GM12878 (cell line): ENCODE results near the gene BCAS3. TPM values are rescaled to one million over a fixed set of nuclear protein-coding genes. Genes with fewer than 3 reads are reported as not detected.

Experiments
- ATAC-seq: fragments of 200-7000 bp; cut with Tn5 transposase; 3 replicates; pipeline ENCODE4 v1.9.1; 2020; ENCODE audit warnings: mild to moderate bottlenecking, moderate library complexity
- BruUV-seq: library from RNA; stranded (reverse); fragments of 400-500 nt; replicated peaks from 2 replicates; lab custom pipeline; 2021; lab: Mats Ljungman, UMichigan
- CTCF ChIA-PET: fragments of 300-600 bp; sonication (Branson Sonifier 250); formaldehyde crosslinking; extraction: SDS; loops from one replicate; lab custom pipeline; 2021; ENCODE audit warnings: inconsistent platforms; lab: Yijun Ruan, JAX
- POLR2A ChIA-PET: fragments of 350-600 bp; formaldehyde crosslinking; extraction: SDS; loops from one replicate; lab custom pipeline; 2021; ENCODE audit warnings: inconsistent platforms; lab: Charles Lee
- RAD21 ChIA-PET: fragments of 300-600 bp; sonication (Branson Sonifier 250); formaldehyde crosslinking; loops from one replicate; lab custom pipeline; 2023; ENCODE audit warnings: antibody characterized with exemption; ENCODE audit not compliant: unreplicated experiment; lab: Charles Lee
- SMC1A ChIA-PET: fragments of 300-600 bp; sonication (Branson Sonifier 250); formaldehyde crosslinking; loops from one replicate; lab custom pipeline; 2023; ENCODE audit not compliant: unreplicated experiment, uncharacterized antibody; lab: Charles Lee
- DNase-seq: peaks from one replicate; pipeline ENCODE4 v3.0.0-alpha.2; 2011; ENCODE audit warnings: low read depth, low spot score
- FAIRE-seq: peaks from 3 replicates; lab custom pipeline; 2011; peaks lifted over from hg19 to GRCh38; lab: Jason Lieb, UNC
- H2AFZ ChIP-seq: 2 replicates; pipeline ENCODE4 v1.6.0; 2011; ENCODE audit warnings: low read depth, low read length, control low read depth; ENCODE audit not compliant: control insufficient read depth
- H3K27ac ChIP-seq: 2 replicates; pipeline ENCODE4 v1.5.1; 2011; ENCODE audit warnings: control low read depth; ENCODE audit not compliant: control insufficient read depth, insufficient read depth
- H3K27me3 ChIP-seq, 2 experiments: replicated peaks in 1 of 2; 2 replicates each; pipeline versions ENCODE4 v1.6.0 to v1.6.1; 2011; ENCODE audit warnings: low read length in 1 of 2; ENCODE audit not compliant: control insufficient read depth in 2 of 2, insufficient read depth in 2 of 2
- H3K36me3 ChIP-seq, 2 experiments: 2 replicates each; pipeline ENCODE4 v1.5.1; 2011; ENCODE audit warnings: low read length in 1 of 2; ENCODE audit not compliant: control insufficient read depth in 2 of 2, insufficient read depth in 2 of 2
- H3K4me1 ChIP-seq: 2 replicates; pipeline ENCODE4 v1.6.1; 2011; ENCODE audit warnings: mild to moderate bottlenecking, low read length, moderate library complexity, mixed read lengths; ENCODE audit not compliant: control insufficient read depth, insufficient read depth
- H3K4me2 ChIP-seq: 2 replicates; pipeline ENCODE4 v1.6.0; 2011; ENCODE audit warnings: control low read depth; ENCODE audit not compliant: control insufficient read depth, insufficient read depth
- H3K4me3 ChIP-seq: fragments of 200-600 bp; sonication (generic); 2 replicates; pipeline ENCODE4 v1.5.1; 2016
- H3K79me2 ChIP-seq: 2 replicates; pipeline ENCODE4 v1.6.0; 2011; ENCODE audit warnings: low read length; ENCODE audit not compliant: control insufficient read depth, insufficient read depth
- H3K9ac ChIP-seq: 2 replicates; pipeline ENCODE4 v1.8.0; 2011; ENCODE audit warnings: low read length, control low read depth, mixed read lengths; ENCODE audit not compliant: control insufficient read depth, insufficient read depth
- H3K9me3 ChIP-seq: replicated peaks from 3 replicates; pipeline ENCODE4 v1.5.1; 2011; ENCODE audit warnings: mild to moderate bottlenecking, low read length; ENCODE audit not compliant: control insufficient read depth, insufficient read depth
- H4K20me1 ChIP-seq: 2 replicates; pipeline ENCODE4 v1.6.0; 2011; ENCODE audit not compliant: control insufficient read depth, insufficient read depth
- ETV6 ChIP-seq, 2 experiments: fragments of 450-650 bp in 1 of 2; IDR thresholded peaks in 1 of 2; conservative IDR thresholded peaks in 1 of 2; 2 replicates each; pipeline ENCODE4 v1.6.1; 2014; ENCODE audit warnings: antibody characterized with exemption in 1 of 2, borderline replicate concordance in 1 of 2, low read depth in 1 of 2, mild to moderate bottlenecking in 1 of 2, moderate library complexity in 1 of 2
- IKZF1 ChIP-seq: fragments of 450-650 bp; conservative IDR thresholded peaks from 2 replicates; pipeline ENCODE4 v1.6.1; 2017; ENCODE audit warnings: antibody characterized with exemption, mild to moderate bottlenecking
- KDM1A ChIP-seq: fragments of 200-600 bp; sonication (generic); IDR thresholded peaks from 2 replicates; pipeline ENCODE4 v1.6.1; 2016; ENCODE audit warnings: borderline replicate concordance
- MEF2B ChIP-seq: fragments of 450-650 bp; IDR thresholded peaks from 2 replicates; pipeline ENCODE4 v1.6.1; 2018; ENCODE audit warnings: mild to moderate bottlenecking, moderate library complexity; ENCODE audit not compliant: partially characterized antibody, poor library complexity, severe bottlenecking
- MTA2 ChIP-seq: fragments of 450-650 bp; IDR thresholded peaks from 2 replicates; pipeline ENCODE4 v1.6.1; 2016; ENCODE audit warnings: low read depth, mild to moderate bottlenecking, moderate library complexity
- NR2C2 ChIP-seq: IDR thresholded peaks from 2 replicates; pipeline ENCODE4 v1.6.1; 2011; ENCODE audit warnings: borderline replicate concordance, low read depth; ENCODE audit not compliant: control insufficient read depth, insufficient read length
- POU2F2 ChIP-seq: IDR thresholded peaks from 3 replicates; pipeline ENCODE4 v1.6.1; 2011; ENCODE audit warnings: low read depth, mild to moderate bottlenecking, low read length, borderline replicate concordance
- RB1 ChIP-seq: fragments of 450-650 bp; formaldehyde crosslinking; IDR thresholded peaks from 2 replicates; pipeline ENCODE4 v1.6.1; 2017; ENCODE audit warnings: mild to moderate bottlenecking, borderline replicate concordance
- SIN3A ChIP-seq: IDR thresholded peaks from 2 replicates; pipeline ENCODE4 v1.6.1; 2012; ENCODE audit warnings: low read depth, low read length, improper control_type of control experiment
- SREBF2 ChIP-seq: IDR thresholded peaks from 2 replicates; pipeline ENCODE4 v1.6.1; 2012; ENCODE audit warnings: mild to moderate bottlenecking, low read length
- WGBS: methylation state at CpG from one replicate; pipeline ENCODE4 v1.1.6; 2016; ENCODE audit warnings: low lambda C conversion rate; ENCODE audit not compliant: insufficient replicate concordance, insufficient coverage; ENCODE audit errors: missing lambda C conversion rate; 5-methylcytosine and 5-hydroxymethylcytosine counted together
- in situ Hi-C: fragments of 300-500 bp; cut with MboI; formaldehyde crosslinking; loops from 9 replicates; pipeline ENCODE4 v1.14.3; 2018; ENCODE audit warnings: mixed read lengths
- intact Hi-C: fragments of 100-400 bp; cut with micrococcal nuclease; formaldehyde crosslinking; loops from one replicate; pipeline ENCODE4 v1.14.2; 2022; ENCODE audit not compliant: unreplicated experiment
- polyA plus RNA-seq, 11 experiments: library from polyadenylated mRNA; depleted of rRNA in 4 of 11; unstranded in 6 of 11; stranded (reverse) in 5 of 11; fragments of >200 nt; fragmentation: Nextera tagmentation in 4 of 11; fragmentation: Illumina TruSeq in 1 of 11; extraction: Ambion mirVana in 4 of 11; extraction: Trizol in 1 of 11; gene quantifications; 1 replicate in 1 of 11; 2 replicates in 10 of 11; pipeline versions ENCODE4 v1.2.1 to v1.2.3, GENCODE V29; 2011 to 2016; ENCODE audit warnings: inconsistent platforms in 2 of 11, missing spikeins in 2 of 11, low read depth in 1 of 11
- total RNA-seq, 4 experiments: library from RNA; depleted of rRNA in 3 of 4; stranded (reverse); fragments of >200 nt in 3 of 4; fragmentation: Illumina TruSeq in 1 of 4; extraction: Trizol in 1 of 4; gene quantifications; 2 replicates each; pipeline versions ENCODE4 v1.2.1 to v1.2.3, GENCODE V29; 2013 to 2021
- TF ChIP-seq, protein P1 (sequence below): IDR thresholded peaks from 2 replicates; pipeline ENCODE4 v1.6.1; 2011; ENCODE audit warnings: borderline replicate concordance, low read depth, mild to moderate bottlenecking, moderate library complexity, low read length; ENCODE audit not compliant: insufficient read depth, poor library complexity, severe bottlenecking
- TF ChIP-seq, protein P2 (sequence below): fragments of 150-350 bp; IDR thresholded peaks from 2 replicates; pipeline ENCODE4 v1.6.1; 2016; ENCODE audit warnings: low read depth, low read length
- TF ChIP-seq, protein P3 (sequence below): fragments of 450-650 bp; IDR thresholded peaks from 2 replicates; pipeline ENCODE4 v1.6.1; 2016; ENCODE audit warnings: mild to moderate bottlenecking
- TF ChIP-seq, protein P4 (sequence below): IDR thresholded peaks from 2 replicates; pipeline ENCODE4 v1.6.1; 2012; ENCODE audit warnings: low read length, inconsistent platforms
- TF ChIP-seq, protein P5 (sequence below): IDR thresholded peaks from 2 replicates; pipeline ENCODE4 v1.6.1; 2011; ENCODE audit warnings: low read depth, mild to moderate bottlenecking, low read length, moderate library complexity, borderline replicate concordance; ENCODE audit errors: extremely low read depth

BCAS3 gene
- total and polyA plus RNA-seq, 10 of the 15 experiments (the other 5 are each of a cell fraction or from before 2014, with no cell fraction given): 2.1 to 11.0 (median 6.6) TPM

DNA sequence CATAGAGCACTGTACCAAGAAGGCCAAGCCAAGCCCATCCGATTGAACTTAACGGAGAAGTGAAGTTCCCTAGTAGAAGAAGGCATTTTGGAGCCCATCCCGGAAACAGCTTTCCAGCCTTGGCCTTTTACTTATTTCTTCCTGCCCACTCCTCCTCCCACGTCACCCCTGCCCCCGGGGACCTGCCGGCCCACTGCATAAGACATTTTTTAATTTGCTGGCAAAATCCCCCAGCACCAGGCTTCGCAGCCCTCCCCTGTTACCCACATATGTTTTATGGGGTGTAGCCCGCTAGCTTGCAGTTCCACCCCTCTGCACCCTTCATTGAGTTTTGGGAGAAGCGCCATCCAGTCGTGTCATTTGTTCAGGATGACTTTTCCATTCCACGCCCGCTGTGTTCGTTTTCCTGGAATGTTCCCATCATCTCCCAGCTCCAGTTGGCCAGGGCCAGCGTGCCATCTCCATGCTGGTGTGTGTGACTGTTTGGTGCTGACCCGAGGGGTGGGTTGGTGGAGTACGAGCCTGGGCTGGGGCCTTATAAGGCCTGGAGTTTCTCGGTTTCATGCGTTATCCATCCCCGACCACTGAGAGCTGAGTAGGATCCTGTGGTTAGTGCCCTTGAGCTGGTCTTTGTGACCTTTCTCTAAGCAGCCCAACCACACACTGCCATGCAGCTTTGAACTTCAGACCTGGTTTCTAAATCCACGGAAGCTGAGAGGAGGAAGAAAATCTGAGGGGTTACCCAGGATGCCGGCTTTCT lies 702.0 kb downstream of the BCAS3 start:
- RAD21 ChIA-PET: interaction anchor here (0.5 kb wide), 1 partner anchor 456 kb away, joined by 3 read pairs; no protein-coding TSS in a partner anchor
- CTCF ChIA-PET: interaction anchor here (0.9 kb wide), 1 partner anchor 87 kb away, joined by 3 read pairs; no protein-coding TSS in a partner anchor
- SMC1A ChIA-PET: no interaction called here
- no peaks in the 10 kb centered on the region for H3K79me2 ChIP-seq
- no peaks in the 10 kb centered on the region for H4K20me1 ChIP-seq
- DNase-seq (no peak), ATAC-seq (no peak), FAIRE-seq (no peak)
- H3K4me2 ChIP-seq: no peak overlapping the region
- no peaks in the 10 kb centered on the region for H3K4me1 ChIP-seq
- POLR2A ChIA-PET: no interaction called here
- H3K27ac ChIP-seq: no peak overlapping the region
- WGBS: 56% methylated on average over 21 of the region's 21 CpGs
- BruUV-seq: no TSS peak
- no peak overlapping the region for H2AFZ ChIP-seq
- H3K27me3 ChIP-seq: no peaks in the 10 kb centered on the region
- no peaks in the 10 kb centered on the region for H3K36me3 ChIP-seq
- H3K9ac ChIP-seq: no peak overlapping the region
- in situ Hi-C loops: no loop called here
- intact Hi-C loops: no loop called here
- H3K9me3 ChIP-seq: no peaks in the 10 kb centered on the region
- no peak overlapping the region for H3K4me3 ChIP-seq
- TF ChIP-seq, protein P1, sequence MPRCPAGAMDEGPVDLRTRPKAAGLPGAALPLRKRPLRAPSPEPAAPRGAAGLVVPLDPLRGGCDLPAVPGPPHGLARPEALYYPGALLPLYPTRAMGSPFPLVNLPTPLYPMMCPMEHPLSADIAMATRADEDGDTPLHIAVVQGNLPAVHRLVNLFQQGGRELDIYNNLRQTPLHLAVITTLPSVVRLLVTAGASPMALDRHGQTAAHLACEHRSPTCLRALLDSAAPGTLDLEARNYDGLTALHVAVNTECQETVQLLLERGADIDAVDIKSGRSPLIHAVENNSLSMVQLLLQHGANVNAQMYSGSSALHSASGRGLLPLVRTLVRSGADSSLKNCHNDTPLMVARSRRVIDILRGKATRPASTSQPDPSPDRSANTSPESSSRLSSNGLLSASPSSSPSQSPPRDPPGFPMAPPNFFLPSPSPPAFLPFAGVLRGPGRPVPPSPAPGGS: no peak
- TF ChIP-seq MEF2B (no peak), SIN3A (no peak), MTA2 (no peak), SREBF2 (no peak), RB1 (no peak), NR2C2 (no peak), ETV6 (conservative IDR thresholded peaks at IDR 0.05 in 1 of 2, IDR thresholded peaks at IDR 0.05 in 1 of 2; ENCODE audit: borderline replicate concordance in 1 of 2, low read depth in 1 of 2) (no peak), IKZF1 (no peak), KDM1A (no peak), POU2F2 (no peak)
- TF ChIP-seq, protein P2, sequence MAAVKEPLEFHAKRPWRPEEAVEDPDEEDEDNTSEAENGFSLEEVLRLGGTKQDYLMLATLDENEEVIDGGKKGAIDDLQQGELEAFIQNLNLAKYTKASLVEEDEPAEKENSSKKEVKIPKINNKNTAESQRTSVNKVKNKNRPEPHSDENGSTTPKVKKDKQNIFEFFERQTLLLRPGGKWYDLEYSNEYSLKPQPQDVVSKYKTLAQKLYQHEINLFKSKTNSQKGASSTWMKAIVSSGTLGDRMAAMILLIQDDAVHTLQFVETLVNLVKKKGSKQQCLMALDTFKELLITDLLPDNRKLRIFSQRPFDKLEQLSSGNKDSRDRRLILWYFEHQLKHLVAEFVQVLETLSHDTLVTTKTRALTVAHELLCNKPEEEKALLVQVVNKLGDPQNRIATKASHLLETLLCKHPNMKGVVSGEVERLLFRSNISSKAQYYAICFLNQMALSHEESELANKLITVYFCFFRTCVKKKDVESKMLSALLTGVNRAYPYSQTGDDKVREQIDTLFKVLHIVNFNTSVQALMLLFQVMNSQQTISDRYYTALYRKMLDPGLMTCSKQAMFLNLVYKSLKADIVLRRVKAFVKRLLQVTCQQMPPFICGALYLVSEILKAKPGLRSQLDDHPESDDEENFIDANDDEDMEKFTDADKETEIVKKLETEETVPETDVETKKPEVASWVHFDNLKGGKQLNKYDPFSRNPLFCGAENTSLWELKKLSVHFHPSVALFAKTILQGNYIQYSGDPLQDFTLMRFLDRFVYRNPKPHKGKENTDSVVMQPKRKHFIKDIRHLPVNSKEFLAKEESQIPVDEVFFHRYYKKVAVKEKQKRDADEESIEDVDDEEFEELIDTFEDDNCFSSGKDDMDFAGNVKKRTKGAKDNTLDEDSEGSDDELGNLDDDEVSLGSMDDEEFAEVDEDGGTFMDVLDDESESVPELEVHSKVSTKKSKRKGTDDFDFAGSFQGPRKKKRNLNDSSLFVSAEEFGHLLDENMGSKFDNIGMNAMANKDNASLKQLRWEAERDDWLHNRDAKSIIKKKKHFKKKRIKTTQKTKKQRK: no peak
- TF ChIP-seq, protein P3, sequence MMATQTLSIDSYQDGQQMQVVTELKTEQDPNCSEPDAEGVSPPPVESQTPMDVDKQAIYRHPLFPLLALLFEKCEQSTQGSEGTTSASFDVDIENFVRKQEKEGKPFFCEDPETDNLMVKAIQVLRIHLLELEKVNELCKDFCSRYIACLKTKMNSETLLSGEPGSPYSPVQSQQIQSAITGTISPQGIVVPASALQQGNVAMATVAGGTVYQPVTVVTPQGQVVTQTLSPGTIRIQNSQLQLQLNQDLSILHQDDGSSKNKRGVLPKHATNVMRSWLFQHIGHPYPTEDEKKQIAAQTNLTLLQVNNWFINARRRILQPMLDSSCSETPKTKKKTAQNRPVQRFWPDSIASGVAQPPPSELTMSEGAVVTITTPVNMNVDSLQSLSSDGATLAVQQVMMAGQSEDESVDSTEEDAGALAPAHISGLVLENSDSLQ: no peak
- TF ChIP-seq, protein P4, sequence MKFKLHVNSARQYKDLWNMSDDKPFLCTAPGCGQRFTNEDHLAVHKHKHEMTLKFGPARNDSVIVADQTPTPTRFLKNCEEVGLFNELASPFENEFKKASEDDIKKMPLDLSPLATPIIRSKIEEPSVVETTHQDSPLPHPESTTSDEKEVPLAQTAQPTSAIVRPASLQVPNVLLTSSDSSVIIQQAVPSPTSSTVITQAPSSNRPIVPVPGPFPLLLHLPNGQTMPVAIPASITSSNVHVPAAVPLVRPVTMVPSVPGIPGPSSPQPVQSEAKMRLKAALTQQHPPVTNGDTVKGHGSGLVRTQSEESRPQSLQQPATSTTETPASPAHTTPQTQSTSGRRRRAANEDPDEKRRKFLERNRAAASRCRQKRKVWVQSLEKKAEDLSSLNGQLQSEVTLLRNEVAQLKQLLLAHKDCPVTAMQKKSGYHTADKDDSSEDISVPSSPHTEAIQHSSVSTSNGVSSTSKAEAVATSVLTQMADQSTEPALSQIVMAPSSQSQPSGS: no peak
- TF ChIP-seq, protein P5, sequence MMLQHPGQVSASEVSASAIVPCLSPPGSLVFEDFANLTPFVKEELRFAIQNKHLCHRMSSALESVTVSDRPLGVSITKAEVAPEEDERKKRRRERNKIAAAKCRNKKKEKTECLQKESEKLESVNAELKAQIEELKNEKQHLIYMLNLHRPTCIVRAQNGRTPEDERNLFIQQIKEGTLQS: no peak
